Spleen (tissue), 11 donors: ENCODE measurements around the gene TLE7. TPM values are rescaled to one million over a fixed set of nuclear protein-coding genes. Genes with fewer than 3 reads are reported as not detected.

Experiments used
- DNase-seq: peaks from one replicate; pipeline ENCODE4 v3.0.0-alpha.2; 2020
- H3K27ac ChIP-seq, 8 donors: fragments of 200-600 bp; sonication (generic) in 7 of 8; 1 replicate in 4 of 8; 2 replicates in 4 of 8; pipeline versions ENCODE4 v1.5.0 to v1.8.0; 2016 to 2021; ENCODE audit warnings: inconsistent platforms in 4 of 8, mild to moderate bottlenecking in 4 of 8, moderate library complexity in 1 of 8
- H3K27me3 ChIP-seq, 7 donors: fragments of 200-600 bp; sonication (generic) in 6 of 7; replicated peaks in 1 of 7; 1 replicate in 4 of 7; 2 replicates in 3 of 7; pipeline versions ENCODE4 v1.5.0 to v1.8.0; 2016 to 2021; ENCODE audit warnings: inconsistent platforms in 3 of 7, mild to moderate bottlenecking in 1 of 7
- H3K36me3 ChIP-seq, 6 donors: fragments of 200-600 bp; sonication (generic) in 5 of 6; 1 replicate in 4 of 6; 2 replicates in 2 of 6; pipeline versions ENCODE4 v1.5.0 to v1.8.0; 2016 to 2021; ENCODE audit warnings: inconsistent platforms in 2 of 6
- H3K4me1 ChIP-seq, 6 donors: fragments of 200-600 bp; sonication (generic) in 5 of 6; 1 replicate in 3 of 6; 2 replicates in 3 of 6; pipeline versions ENCODE4 v1.5.0 to v1.8.0; 2016 to 2021; ENCODE audit warnings: inconsistent platforms in 3 of 6
- H3K4me3 ChIP-seq, 8 donors: fragments of 200-600 bp; sonication (generic) in 7 of 8; 1 replicate in 4 of 8; 2 replicates in 4 of 8; pipeline versions ENCODE4 v1.5.0 to v1.8.0; 2016 to 2021; ENCODE audit warnings: inconsistent platforms in 4 of 8, mild to moderate bottlenecking in 4 of 8, moderate library complexity in 2 of 8
- H3K9me3 ChIP-seq, 8 donors: fragments of 200-600 bp; sonication (generic) in 7 of 8; 1 replicate in 4 of 8; 2 replicates in 4 of 8; pipeline versions ENCODE4 v1.5.0 to v1.8.0; 2016 to 2021; ENCODE audit warnings: inconsistent platforms in 4 of 8
- POLR2A ChIP-seq, 3 donors: fragments of 450-650 bp; IDR thresholded peaks; one replicate each; pipeline ENCODE4 v1.5.1; 2017; ENCODE audit warnings: antibody characterized with exemption in 3 of 3, mild to moderate bottlenecking in 1 of 3
- POLR2AphosphoS5 ChIP-seq, 3 donors: sonication (generic); formaldehyde crosslinking; IDR thresholded peaks; one replicate each; pipeline ENCODE4 v1.5.1; 2017; ENCODE audit warnings: antibody characterized with exemption in 3 of 3
- WGBS, 5 donors: extraction: QIAGEN DNeasy Blood & Tissue Kit in 3 of 5; methylation state at CpG; one replicate each; pipeline versions ENCODE4 v1.1.5 to v1.1.7; 2013 to 2018; 5-methylcytosine and 5-hydroxymethylcytosine counted together
- intact Hi-C: fragments of 100-400 bp; cut with DNase I; formaldehyde crosslinking; loops from one replicate; pipeline ENCODE4 v1.15.0; 2023; ENCODE audit warnings: low total_unique reads
- polyA plus RNA-seq, 3 donors: library from polyadenylated mRNA; stranded (reverse); fragments of 200-250 nt; gene quantifications; one replicate each; pipeline ENCODE4 v1.2.1, GENCODE V29; 2013
- total RNA-seq, 7 donors: library from RNA; depleted of rRNA in 3 of 7; stranded (reverse); fragments of >200 nt in 3 of 7; fragmentation: NEBNext Ultra II Directional in 4 of 7; extraction: Animal tissue kit (Norgen Biotek cat#: 25700) in 4 of 7; gene quantifications; one replicate each; pipeline versions ENCODE4 v1.1.0 to v1.2.1, GENCODE V29; 2016 to 2021
- TF ChIP-seq, protein P1 (sequence below), 11 experiments: fragments of 200-600 bp in 7 of 11; fragments of 450-650 bp in 4 of 11; sonication (generic) in 4 of 11; IDR thresholded peaks in 8 of 11; conservative IDR thresholded peaks in 3 of 11; 1 replicate in 7 of 11; 2 replicates in 4 of 11; pipeline versions ENCODE4 v1.4.0 to v1.8.0; 2016 to 2021; ENCODE audit warnings: antibody characterized with exemption in 11 of 11, inconsistent platforms in 4 of 11, mild to moderate bottlenecking in 1 of 11
- donor health status: healthy with polysubstance abuse.
- donor health status: DM: no; HTN: no; CAD: no; lungs with moderate emphysema.
- donor health status: DM: no; HTN: no; CAD: no.
- donor health status: Bipolar disorder and iron deficiency.
- donor health status: healthy.
- donor health status: DM: no; HTN: no; CAD: no.
- donor health status: DM: yes; HTN: yes; CAD: no.

TLE7 gene
- total and polyA plus RNA-seq, 10 donors, result not detected

DNA sequence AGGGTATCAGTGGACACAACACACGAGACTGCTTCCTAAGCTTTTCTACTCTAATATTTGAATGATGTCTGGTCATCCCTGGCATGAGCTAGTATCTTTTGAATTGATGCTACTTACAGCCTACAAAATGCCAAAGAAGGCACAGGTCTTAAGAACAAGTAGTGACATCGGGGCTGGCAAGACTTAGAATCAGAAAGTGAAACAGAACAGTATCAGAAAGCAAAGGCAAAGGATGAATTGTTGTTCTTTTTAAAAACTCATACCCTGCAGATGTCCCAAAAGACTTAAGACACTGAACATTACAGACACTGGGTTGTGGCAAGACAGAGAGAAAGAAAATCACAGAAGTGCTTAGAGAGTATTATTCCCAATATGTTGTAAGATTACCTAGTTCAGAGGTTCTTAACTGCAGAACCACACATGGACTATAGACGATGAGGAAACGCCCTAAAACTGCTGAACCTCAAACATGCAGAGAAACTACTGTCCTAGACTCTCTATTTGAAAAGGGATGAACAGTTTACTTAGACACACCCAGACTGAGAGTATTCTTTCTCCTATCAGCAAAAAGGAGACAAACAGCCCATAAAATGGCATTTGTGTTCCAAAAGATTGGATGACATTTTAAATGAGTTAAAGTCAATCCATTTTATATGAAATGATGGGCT, 34.7 kb upstream of the TLE7 start:
- Histone ChIP-seq H3K27ac (no peak overlapping the region), H3K4me1 (peaks cover 0 to 4% (median 0%) of the 10 kb centered on the region in 6 donors), H3K9me3 (no peaks in the 10 kb centered on the region), H3K36me3 (peaks cover 3 to 68% (median 37%) of the 10 kb centered on the region in 6 donors), H3K4me3 (no peak overlapping the region), H3K27me3 (no peaks in the 10 kb centered on the region)
- WGBS, 5 donors, result 87 to 91% (median 90%) methylated on average over 4 of the region's 4 CpGs
- no peak for DNase-seq
- TF ChIP-seq POLR2A (IDR thresholded peaks at IDR 0.05) (no peak), POLR2AphosphoS5 (IDR thresholded peaks at IDR 0.05) (no peak)
- TF ChIP-seq, protein P1, sequence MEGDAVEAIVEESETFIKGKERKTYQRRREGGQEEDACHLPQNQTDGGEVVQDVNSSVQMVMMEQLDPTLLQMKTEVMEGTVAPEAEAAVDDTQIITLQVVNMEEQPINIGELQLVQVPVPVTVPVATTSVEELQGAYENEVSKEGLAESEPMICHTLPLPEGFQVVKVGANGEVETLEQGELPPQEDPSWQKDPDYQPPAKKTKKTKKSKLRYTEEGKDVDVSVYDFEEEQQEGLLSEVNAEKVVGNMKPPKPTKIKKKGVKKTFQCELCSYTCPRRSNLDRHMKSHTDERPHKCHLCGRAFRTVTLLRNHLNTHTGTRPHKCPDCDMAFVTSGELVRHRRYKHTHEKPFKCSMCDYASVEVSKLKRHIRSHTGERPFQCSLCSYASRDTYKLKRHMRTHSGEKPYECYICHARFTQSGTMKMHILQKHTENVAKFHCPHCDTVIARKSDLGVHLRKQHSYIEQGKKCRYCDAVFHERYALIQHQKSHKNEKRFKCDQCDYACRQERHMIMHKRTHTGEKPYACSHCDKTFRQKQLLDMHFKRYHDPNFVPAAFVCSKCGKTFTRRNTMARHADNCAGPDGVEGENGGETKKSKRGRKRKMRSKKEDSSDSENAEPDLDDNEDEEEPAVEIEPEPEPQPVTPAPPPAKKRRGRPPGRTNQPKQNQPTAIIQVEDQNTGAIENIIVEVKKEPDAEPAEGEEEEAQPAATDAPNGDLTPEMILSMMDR (IDR thresholded peaks at IDR 0.05 in 8 of 11, conservative IDR thresholded peaks at IDR 0.05 in 3 of 11), result no peak
- intact Hi-C loops, result no loop called here

DNA sequence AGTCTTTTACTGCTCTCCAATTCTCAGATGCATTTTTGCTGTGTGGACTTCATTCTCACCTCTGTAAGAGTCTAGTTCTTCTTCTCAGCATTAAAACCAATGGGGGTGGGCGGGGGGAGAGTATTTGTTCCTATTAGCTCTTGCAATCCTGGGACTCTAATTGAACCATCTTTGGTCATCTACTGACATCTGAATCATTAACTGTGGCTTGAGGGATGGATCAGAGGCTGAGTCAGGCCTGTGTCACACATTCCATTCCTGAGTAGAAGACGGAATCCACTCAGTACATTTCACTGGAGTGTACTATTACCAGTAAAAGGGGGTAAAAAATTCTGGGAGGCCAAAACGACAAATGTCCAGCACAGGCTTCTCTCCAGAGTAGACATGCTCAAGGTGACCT, 33.0 kb upstream of the TLE7 start:
- no peak overlapping the region for H3K4me3 ChIP-seq
- no peaks in the 10 kb centered on the region for H3K9me3 ChIP-seq
- 86 to 96% (median 93%) methylated on average over 3 of the region's 3 CpGs for WGBS, 5 donors
- H3K27me3 ChIP-seq, result no peaks in the 10 kb centered on the region
- intact Hi-C loops, result no loop called here
- H3K27ac ChIP-seq, result no peak overlapping the region
- H3K36me3 ChIP-seq, result peaks cover 3 to 84% (median 39%) of the 10 kb centered on the region in 6 donors
- no peaks in the 10 kb centered on the region for H3K4me1 ChIP-seq
- TF ChIP-seq, protein P1 (IDR thresholded peaks at IDR 0.05 in 8 of 11, conservative IDR thresholded peaks at IDR 0.05 in 3 of 11), result no peak
- TF ChIP-seq POLR2A (IDR thresholded peaks at IDR 0.05), result no peak
- TF ChIP-seq POLR2AphosphoS5 (IDR thresholded peaks at IDR 0.05), result no peak
- no peak for DNase-seq

DNA sequence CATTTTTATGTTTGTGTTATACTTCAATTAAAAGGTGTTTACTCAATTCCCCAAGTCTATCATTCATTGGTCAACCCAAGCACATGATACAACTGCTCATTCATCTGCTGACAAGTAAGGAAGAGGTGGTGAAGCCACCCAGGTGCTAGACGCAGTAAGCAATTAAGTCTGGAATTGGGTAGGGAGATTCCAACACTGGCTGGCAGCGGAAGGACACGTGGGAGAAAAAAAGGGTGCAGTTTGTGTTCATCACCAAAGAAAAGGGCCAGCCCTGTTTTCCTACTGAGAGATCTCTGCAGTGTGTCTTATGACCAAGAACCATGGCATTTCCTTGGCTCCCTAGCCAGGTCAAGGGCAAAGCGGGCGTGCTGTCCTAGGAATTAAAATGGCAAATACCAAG, 32.0 kb upstream of the TLE7 start:
- H3K9me3 ChIP-seq, result no peaks in the 10 kb centered on the region
- H3K4me3 ChIP-seq, result no peak overlapping the region
- 91 to 96% (median 93%) methylated on average over 5 of the region's 5 CpGs for WGBS, 5 donors
- peaks cover 3 to 89% (median 39%) of the 10 kb centered on the region in 6 donors for H3K36me3 ChIP-seq
- H3K4me1 ChIP-seq, result no peaks in the 10 kb centered on the region
- TF ChIP-seq POLR2AphosphoS5 (IDR thresholded peaks at IDR 0.05) (no peak), POLR2A (IDR thresholded peaks at IDR 0.05) (no peak)
- TF ChIP-seq, protein P1 (IDR thresholded peaks at IDR 0.05 in 8 of 11, conservative IDR thresholded peaks at IDR 0.05 in 3 of 11), result no peak
- intact Hi-C loops, result no loop called here
- no peak for DNase-seq
- no peak overlapping the region for H3K27ac ChIP-seq
- H3K27me3 ChIP-seq, result no peaks in the 10 kb centered on the region

GRCh38 chr16:71472931-71473330, 31.1 kb upstream of the TLE7 start:
- no peak overlapping the region for H3K27ac ChIP-seq
- no peaks in the 10 kb centered on the region for H3K9me3 ChIP-seq
- WGBS, 5 donors, result 89 to 95% (median 93%) methylated on average over 2 of the region's 2 CpGs
- H3K4me1 ChIP-seq, result no peaks in the 10 kb centered on the region
- H3K36me3 ChIP-seq, result peaks cover 3 to 79% (median 35%) of the 10 kb centered on the region in 6 donors
- DNase-seq, result no peak
- no peaks in the 10 kb centered on the region for H3K27me3 ChIP-seq
- no peak overlapping the region for H3K4me3 ChIP-seq
- TF ChIP-seq, protein P1 (IDR thresholded peaks at IDR 0.05 in 8 of 11, conservative IDR thresholded peaks at IDR 0.05 in 3 of 11), result no peak
- TF ChIP-seq POLR2A (IDR thresholded peaks at IDR 0.05), result no peak
- intact Hi-C loops, result no loop called here
